Measurements from ENCODE around the gene BCL2.

The BCL2 gene

DNA sequence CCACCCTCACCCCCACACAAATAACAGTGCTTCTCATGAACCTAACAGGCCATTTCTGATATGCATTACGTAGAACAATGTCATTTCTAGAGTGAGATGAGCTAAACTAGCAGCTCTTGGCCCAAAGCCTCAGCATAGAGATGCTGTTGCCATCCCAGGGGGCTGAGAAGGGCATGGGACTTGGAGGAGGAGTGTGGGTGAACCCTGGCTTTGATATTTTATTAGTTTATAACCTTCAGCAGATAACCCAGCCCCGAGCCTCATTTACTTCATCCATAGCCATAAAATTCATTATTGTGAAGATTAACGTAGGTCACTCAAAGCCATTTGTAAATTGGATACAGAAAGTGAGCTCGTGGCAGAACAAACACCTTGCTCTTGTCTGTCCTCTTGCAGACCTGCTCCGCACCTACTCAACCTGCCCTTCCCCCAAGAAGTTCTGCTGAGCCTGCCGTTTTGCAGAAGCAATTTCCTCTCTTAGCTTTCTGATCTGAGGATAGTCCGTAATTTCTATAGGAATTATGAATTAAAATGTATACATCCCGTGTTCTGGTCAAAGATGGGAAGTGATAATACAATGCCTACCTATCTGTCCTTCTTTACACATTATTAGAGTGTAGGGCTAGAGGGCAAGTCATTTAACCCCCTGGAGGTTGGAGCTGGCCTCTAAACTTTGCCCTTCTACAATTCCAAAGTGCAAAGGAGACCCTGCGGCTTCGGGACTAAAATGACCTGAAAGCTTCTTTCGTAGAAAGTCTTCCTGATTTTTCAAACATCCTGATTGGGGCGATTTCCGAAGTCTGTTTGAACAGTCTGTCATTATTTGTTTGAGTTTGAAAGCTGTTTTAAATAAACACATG is 187.4 kb downstream of the BCL2 start:
- DNase-seq: no peak

DNA sequence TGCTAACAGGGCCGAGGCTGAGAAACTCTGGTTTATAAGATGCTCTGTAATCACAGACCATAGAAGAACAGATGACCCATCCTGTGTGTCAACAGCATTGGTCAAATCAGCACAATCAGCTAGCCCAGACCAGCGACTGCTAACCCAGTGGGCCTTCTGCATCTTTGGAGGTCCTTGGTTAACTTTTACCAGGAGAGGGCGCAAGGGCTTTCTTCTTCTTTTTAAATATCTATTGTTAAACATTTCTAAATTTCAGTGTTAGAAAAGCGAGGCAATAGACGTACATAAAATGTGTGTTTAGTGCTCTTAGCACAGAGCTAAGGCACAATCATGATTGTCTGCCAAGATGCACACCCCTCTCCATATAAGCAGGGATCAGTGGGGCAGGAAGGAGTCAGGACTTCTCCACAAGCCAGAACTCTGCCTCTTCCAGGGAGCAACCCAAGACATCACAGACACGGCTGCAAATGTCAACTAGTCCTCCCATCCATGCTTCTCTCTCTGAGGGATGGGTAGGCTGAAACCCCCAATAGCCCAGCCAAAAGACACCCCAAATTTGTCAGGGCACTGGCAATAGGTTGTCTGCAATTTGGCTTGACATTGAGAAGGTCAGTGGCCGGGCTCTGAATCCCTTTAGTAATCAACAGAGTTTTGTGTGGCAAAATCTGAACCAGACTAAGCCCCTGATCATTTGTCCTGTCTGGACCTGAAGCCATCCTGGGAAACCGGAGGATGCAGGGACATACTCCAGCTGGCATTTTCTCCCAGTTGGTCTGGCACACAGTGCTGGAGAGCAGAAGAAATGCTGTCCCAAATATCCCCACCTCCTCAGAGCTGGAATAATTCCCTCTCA is 188.2 kb downstream of the BCL2 start:
- DNase-seq: no peak

DNA sequence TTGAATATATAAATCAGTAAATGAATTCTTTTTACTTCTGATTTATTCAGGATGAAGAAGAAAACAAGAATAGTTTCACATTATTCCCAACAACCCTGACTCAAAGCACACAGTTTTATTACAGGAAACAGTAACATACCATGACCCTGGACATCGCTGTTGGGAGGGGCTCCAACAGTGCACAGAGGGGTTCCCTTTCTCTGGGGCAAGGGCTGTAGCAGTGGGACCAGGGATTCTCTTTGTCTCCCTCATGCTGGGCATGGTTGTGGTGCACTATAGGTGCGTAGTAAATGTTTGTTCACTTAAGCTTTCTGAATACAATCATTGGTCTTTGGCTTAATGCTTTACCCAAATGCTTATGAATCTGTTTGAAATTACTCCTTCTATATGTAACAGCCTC is 189.4 kb downstream of the BCL2 start:
- no peak for DNase-seq

DNA sequence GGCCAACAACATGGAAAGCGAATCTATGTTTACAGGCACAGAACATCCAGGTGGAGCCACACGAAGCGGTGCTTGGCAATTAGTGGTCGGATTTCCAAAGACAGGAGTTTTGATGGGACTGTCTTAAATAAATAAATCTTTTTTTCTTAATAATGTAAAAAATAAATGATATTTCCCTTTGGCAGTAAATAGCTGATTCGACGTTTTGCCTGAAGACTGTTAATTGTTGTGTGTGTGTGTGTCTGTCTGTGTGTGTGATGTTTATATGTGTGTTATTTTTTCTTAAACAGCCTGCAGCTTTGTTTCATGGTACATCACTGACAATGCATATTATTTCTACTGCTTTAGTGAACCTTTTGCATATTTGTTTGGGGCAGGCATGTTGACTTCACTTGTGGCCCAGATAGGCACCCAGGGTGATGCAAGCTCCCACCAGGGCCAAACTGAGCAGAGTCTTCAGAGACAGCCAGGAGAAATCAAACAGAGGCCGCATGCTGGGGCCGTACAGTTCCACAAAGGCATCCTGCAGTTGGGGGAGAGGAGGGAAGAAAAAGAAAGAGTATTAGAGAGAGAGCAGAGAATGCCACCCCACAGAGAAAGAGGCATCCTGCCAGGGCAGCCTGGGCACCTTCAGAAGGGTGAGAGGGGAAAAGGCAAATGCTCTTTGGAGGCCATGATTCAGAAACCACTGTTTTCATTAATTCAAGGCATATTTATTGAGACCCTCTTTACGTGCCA is 191.2 kb downstream of the BCL2 start:
- no peak for DNase-seq

DNA sequence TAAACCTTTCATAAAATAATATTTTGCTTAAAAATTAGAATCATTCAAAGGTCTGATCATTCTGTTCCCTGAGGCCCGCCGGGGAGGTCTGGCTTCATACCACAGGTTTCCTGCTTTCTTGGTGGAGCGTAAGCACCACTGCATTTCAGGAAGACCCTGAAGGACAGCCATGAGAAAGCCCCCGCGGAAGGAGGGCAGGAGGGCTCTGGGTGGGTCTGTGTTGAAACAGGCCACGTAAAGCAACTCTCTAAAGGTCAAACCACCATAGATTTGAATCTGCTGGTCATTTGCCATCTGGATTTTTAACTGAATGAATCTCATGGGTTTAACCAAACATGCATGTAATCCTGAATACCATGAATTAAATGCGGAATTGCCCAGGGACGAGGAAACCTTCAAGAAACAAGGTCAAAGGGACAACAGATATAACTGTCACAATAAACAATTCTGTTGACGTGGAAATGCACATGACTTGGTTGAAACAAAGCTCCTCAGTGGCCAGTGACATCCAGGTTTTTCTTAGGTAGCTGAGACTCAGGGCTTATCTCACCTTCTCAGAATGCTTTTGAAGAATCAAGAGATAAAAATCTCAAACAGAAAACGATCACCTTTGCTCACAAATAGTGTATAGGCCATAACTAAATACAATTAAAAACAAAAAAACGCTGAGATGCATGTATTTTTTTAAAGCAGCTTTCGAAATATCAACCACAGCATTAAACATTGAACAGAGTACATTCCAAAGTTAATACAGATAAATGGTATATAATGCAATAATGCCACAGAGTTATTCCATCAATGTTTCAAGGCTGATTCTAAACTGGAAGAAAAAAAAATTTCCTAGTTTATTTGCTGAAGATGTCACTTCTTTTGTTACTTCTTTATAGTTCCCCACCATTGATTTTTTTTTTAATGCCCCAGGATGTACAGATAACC is 193.2 kb downstream of the BCL2 start:
- DNase-seq: no peak

DNA sequence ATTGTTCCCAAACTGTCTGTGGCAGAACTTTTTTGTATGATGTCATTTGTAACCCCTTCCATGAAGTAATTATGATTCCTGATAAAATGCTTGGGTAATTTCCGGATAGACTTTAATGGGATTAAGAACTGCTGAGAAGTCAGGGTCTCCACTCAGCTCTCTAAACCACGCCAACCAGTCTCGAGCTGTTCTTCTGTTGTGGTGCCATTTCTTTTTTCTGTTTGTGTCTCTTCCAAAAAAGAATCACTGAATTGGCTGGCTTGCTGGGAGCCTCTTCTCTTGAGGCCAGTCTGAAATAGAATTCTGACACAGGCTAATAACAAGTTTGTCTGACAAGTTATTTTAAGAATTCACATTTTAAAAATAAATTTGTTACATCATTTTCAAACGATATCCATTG is 198.9 kb downstream of the BCL2 start:
- no peak for DNase-seq

DNA sequence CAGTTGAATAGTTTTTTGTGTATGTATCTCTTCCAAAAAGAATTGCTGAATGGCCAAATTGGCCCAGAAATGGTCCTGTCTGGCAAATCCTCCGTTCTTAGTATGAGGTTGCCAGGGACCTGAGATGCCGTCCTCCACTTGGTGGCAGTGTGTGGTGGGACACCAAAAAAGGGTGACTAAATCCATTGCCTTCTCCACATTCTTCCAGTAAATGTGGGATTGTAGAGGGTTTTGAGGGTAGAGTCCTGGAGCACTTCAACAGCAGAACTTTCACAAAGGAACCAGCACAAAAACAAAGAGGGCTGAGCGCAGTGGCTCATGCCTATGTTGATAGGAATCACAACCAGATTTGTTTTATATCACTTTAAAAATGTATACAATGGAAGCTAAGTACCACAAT is 199.9 kb downstream of the BCL2 start:
- no peak for DNase-seq

DNA sequence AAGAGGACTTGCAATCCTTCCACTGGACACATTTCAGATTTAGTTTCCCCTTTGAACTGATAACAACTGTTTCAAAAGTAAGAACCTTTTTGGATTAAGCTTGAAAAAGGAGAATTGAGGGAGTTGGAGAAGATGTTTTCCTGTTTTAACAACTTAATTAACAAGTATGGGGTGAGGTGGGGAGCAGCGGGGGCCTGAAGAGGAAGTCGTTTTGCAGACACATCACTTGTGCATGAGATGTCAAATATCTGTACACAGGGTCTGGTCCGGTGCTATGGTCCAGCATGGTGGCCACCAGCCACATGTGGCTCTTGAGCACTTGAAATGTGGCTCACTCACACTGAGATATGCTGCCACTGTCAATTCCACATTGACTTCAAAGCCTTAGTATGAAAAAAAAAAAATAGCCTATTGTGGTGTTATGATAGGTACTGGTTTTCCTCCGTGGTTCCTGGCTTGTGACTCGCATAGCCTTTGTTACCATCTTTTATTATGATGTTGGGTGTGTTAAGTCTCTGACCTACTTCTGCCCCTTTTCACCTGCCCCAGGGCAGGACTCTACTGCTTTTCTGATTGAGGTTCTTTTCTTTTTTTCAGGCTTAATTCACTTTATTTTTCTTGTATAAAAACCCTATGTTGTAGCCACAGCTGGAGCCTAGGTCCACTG is 205.5 kb downstream of the BCL2 start:
- DNase-seq: no peak

DNA sequence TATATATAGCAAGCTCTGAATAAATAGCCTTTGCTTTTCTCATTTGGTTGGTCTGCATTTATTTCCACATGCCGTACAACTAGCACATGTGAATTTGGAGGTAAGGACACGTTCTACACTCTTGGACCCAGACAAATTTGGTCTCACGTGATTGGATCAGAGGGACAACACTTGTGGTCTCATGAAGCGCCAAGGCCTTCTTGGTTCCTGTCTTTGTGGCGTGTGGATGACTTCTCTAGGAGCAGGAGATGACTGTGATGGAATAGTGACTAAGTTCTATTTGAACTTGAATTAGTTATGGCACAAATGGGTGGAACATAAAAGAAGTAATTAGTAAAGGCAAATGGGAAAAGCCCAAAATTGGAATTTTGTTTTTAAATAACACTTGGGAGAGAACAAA is 206.9 kb downstream of the BCL2 start:
- no peak for DNase-seq

DNA sequence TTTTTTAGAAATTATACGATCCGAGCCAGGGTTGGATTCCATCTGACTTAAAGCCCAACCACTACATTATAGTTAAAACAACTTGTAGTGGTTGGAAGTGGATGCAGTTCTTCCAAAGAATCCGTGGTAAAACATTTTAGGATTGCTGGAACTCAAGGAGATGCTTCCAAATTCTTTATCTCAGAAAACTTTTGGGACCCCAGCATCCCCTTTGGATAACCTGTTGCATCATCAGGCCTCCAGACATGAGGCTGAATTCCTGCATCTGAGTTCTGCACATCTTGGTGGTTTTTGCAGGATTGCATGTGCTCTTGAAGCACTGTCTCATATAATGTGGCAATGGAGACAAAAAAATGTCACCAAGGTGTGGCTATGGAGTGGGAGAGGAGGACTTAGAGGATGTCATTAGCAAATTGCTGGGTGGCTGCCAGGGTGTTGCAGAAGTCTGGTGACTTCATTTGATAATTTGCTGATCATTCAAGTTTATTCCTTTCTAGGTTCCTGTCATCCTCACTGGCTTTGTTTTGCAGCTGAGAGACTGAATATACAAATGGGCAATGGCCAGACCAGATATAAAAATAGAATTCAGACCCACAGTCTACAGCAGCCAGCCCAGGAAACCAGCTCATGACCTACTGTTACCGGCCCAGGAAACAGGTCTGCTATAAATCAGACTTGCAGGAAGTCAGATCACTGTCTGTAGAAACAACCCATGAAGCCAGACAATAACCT is 207.7 kb downstream of the BCL2 start:
- DNase-seq: no peak

DNA sequence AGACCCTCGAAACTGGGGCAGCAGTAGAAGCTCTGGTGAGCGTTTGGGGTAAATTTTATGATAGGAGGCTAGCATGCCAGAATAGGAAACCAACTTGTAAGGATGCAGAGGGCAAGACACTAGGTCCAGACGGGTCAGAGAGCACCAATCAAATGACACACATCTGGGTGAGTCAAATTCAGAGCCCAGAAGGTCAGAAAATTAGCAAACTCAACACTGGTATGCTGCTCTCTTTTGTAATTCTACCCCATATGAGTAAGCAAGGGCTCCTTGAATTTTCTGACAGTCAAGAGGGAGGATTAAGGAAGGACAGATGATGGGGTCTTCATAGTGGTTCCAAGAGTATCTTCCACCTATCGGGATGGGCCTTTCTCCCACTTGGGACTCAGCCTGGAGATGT is 209.8 kb downstream of the BCL2 start:
- DNase-seq: no peak

DNA sequence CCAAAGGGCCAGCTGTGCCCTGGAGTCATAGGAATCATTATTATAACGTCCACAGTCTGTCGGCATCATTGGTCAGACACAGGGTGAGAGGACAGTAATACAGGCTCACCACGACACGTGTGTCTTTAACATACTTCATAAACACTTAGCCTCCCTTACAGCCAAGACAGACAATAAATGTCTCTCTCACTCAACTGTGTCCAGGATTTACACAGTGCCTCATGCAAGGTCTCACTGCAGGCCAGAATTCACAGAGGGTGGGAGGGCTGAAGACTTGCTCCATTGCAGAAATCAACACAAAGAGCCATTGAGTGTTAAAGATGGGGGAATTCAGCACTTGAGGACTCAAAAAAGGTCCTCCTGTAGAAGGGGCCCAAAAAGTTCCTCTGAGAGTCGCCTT is 210.5 kb downstream of the BCL2 start:
- no peak for DNase-seq

DNA sequence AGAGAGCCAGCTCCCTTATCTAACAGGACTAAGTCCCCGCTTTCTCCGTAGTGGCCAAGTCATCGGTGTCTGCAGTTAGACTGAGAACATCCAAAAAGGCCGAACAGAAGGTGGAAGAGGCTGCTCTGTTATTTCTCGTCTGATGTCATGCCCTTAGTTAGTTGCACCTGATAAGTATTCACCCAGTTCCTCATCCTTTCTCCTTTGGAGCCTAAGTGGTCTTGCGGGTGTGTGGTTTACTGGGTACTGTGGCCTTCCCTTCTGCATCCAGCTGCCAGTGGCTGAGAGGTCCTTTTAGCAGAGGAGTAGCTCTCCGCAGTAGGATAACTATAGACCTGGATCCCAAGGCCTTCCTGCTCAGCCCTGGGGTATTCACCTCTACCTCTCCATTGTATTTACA is 211.6 kb downstream of the BCL2 start:
- DNase-seq: no peak

DNA sequence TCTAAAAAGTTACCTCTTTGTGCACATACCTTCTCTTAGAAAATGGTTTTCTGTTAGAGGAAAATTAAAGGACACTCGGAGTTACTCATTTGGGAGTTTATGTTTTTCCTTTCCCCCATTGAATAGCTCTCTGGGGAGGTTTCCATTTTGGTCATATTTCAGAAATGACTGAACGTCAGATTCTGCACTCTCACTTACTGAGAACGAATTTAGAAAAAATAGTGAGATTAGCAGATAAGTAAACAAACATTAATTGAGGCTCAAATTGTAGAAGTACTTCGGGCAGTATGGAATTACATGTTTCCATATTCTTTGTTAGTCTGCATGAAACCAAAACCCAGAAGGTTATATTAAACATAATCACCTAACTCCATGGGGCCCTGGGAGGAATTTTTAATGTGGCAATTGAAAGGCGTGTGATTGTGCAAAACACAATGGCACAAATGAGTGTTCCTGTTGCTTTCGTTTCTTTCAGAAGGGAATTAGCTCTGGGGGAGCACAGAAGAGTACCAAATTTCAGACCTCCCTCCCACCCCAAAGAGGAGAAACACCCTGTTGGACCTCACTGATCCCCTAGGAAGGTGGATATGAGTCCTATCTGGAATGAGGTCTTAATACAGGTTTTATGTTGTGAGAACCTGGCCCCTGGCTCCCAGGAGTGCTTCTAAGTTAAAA is 212.3 kb downstream of the BCL2 start:
- no peak for DNase-seq

DNA sequence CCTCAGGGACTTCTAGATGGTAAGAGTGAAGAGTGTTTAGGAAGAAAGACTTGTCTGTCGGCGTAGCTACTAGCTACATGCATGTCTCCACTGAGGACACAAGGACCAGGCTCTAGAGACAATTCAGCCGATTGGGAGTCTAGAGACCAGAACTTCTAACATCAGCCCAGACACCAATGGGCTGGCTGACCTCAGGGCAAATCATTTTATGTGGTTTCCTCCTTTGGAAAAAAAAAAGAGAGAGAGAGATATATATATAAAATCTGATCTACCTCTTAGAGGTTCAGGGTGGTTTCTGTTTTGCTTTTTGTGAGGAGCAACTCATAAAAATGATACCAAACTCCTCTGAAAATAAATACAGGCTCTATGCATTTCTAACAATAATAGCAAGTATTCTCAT is 212.8 kb downstream of the BCL2 start:
- DNase-seq: no peak

DNA sequence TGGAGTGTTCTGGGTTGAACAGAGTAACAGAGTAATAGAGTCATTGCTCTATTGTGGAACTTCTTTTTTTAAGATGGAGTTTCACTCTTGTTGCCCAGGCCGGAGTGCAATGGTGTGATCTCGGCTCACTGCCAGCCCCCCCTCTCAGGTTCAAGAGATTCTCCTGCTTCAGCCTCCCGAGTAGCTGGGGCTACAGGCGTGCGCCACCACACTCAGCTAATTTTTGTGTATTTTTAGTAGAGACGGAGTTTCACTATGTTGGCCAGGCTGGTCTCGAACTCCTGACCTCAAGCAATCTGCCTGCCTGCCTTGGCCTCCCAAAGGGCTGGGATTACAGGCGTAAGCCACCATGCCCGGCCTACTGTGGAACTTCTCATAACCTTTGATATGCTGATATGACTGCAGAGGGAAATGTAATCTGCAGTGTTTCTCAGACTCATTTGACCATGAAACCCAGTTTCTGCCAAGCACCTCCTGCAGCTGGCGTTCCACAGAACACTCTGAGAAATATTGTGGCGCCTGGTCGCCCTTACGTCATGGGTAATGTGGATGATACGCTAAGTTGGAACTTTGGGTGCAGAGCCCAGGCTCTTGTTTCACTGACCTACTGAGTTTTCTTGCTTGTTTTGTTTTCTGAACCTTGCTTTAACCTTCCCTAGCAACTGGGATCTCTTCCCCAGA is 213.8 kb downstream of the BCL2 start:
- no peak for DNase-seq

DNA sequence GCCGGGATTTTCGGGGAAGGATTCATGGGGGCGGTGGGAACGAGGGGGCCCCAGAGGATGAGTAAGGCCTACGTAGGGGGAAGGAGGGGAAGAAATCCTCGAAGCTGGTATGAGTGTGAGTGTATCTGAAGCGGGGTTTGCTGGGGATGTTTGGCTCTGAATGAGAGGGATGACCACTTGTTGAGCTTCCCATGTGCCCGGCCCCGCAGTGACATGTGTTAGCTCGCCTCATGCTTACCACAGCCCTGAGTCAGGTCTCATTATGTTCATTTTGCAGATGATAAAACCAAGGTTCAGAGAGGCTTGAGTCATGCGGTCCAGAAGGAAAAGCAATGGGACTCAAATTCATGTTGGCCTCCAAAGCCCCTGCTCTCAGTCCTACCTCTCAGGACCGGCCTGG is 214.7 kb downstream of the BCL2 start:
- DNase-seq: no peak

DNA sequence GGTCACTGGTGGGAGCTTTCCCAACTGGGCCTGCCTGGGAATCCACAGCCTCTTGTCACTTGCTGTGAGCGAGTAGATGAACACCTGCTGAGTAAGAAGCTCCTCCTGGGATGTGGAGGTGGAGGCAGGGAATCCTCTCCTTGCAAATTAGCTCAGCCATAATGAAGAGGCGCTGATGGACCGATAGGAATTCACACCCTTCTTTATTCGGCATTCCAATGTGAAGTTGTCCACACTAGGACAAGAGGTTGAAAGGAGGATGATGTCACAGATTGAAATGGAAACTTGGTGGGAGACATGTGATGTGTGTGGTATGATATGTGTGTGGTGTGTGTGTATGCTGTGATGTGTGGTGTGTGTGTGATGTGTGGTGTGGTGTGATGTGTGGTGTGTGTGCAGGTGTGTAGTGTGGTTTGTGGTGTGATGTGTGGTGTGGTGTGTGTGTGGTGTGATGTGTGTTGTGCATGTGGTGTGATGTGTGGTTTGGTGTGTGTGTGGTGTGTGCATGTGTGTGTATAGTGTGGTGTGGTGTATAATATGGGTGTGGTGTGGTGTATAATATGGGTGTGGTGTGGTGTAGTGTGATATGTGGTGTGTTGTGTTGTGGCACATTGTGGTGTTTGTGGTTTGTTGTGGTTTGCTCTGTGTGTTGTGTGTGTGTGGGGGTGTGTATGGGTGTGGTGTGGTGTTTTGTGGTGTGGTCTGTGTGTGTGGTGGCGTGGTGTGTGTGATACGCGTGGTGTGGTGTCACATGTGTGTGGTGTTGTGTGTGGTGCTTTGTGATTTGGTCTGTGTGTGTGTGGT is 216.4 kb downstream of the BCL2 start:
- no peak for DNase-seq

DNA sequence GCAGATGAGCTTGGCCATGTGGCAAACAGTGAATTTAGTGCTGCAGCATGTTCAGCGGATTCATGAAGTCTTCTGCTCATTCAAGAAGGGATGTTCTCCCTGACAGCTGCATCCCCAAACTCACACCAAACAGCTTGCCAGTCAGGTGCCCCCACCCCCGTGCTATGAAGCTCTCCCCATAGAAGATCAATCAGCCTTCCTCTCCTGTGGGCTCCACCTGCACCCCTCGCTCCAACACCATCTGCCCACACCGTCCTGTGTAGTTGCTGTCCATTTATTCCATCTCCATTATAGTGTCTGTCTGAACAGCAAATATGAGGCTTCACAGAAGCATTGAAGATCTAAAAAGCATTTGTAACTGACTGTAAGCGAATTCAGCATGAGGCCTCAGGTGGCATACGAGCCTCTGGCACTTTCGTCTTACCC is 218.9 kb downstream of the BCL2 start:
- DNase-seq: no peak

Data from NCI-H2081 treated with DMSO at 0.1 percent for 48 hours (cell line).